HFF-Myc (cell line): Measurements from ENCODE around the gene WNT9B.
A peak's percentile ranks its signal among the peaks of the same experiment; 100 is the strongest.

ENCODE experiments used
- DNase-seq: peaks from one replicate; pipeline ENCODE4 v3.0.0-alpha.2; 2011; ENCODE audit warnings: low read depth; ENCODE audit errors: extremely low read depth
- H3K4me3 ChIP-seq: replicated peaks from 2 replicates; pipeline ENCODE4 v1.5.1; 2011; ENCODE audit warnings: low read depth, mild to moderate bottlenecking, control low read depth, low read length
- CTCF ChIP-seq: IDR thresholded peaks from 2 replicates; pipeline ENCODE4 v1.5.1; 2012; ENCODE audit warnings: mild to moderate bottlenecking, low read depth, low read length, control low read depth; ENCODE audit errors: missing control alignments

WNT9B gene

GRCh38 chr17:46869975-46870803, 18.8 kb downstream of the WNT9B start:
- DNase-seq: no peak
- no peak for TF ChIP-seq CTCF
- no peak overlapping the region for H3K4me3 ChIP-seq

GRCh38 chr17:46872421-46872820, 21.0 kb downstream of the WNT9B start:
- no peak overlapping the region for H3K4me3 ChIP-seq
- no peak for TF ChIP-seq CTCF
- no peak for DNase-seq

- DNase-seq: no peak
- no peak for TF ChIP-seq CTCF
- H3K4me3 ChIP-seq: no peak overlapping the region
Observed at GRCh38 chr17:46873941-46874645, 22.7 kb downstream of the WNT9B start.

GRCh38 chr17:46874906-46875305, 23.5 kb downstream of the WNT9B start:
- DNase-seq: no peak
- TF ChIP-seq CTCF: no peak
- H3K4me3 ChIP-seq: no peak overlapping the region

GRCh38 chr17:46875849-46876352, 24.5 kb downstream of the WNT9B start:
- no peak for TF ChIP-seq CTCF
- no peak overlapping the region for H3K4me3 ChIP-seq
- DNase-seq: no peak

GRCh38 chr17:46876353-46876887, 25.0 kb downstream of the WNT9B start:
- peak; percentile 32 for TF ChIP-seq CTCF
- no peak for DNase-seq
- no peak overlapping the region for H3K4me3 ChIP-seq
